Activated naive CD4-positive, alpha-beta T cell treated with anti-CD3 and anti-CD28 coated beads, Interleukin-2, amount 10 ng/mL, durations not matched to agents 7 days and 5 days (primary cell): ENCODE data around the gene CERS4.
"Not testable (repeated sequence)": the region's sequence is repeated elsewhere in the genome, so short reads cannot be mapped to it uniquely, and the experiment has no call there.

Source experiments
- CTCF ChIA-PET: fragments of 350-600 bp; sonication (Branson Sonifier 250); formaldehyde crosslinking; loops from one replicate; lab custom pipeline; 2021; ENCODE audit warnings: antibody characterized with exemption; lab: Charles Lee
- DNase-seq: peaks from one replicate; pipeline ENCODE4 v3.0.0-alpha.2; 2020
- H3K27ac Mint-ChIP-seq: one replicate; pipeline ENCODE4 v1.8.0; 2021; ENCODE audit warnings: mild to moderate bottlenecking, moderate library complexity, mixed read lengths
- H3K27me3 Mint-ChIP-seq: one replicate; pipeline ENCODE4 v1.8.0; 2021; ENCODE audit warnings: mild to moderate bottlenecking, mixed read lengths
- H3K36me3 Mint-ChIP-seq: one replicate; pipeline ENCODE4 v1.8.0; 2021; ENCODE audit warnings: mixed read lengths
- H3K4me1 Mint-ChIP-seq: one replicate; pipeline ENCODE4 v1.8.0; 2021; ENCODE audit warnings: mixed read lengths
- H3K4me3 Mint-ChIP-seq: one replicate; pipeline ENCODE4 v1.8.0; 2021; ENCODE audit warnings: mild to moderate bottlenecking, moderate library complexity, mixed read lengths
- H3K9me3 Mint-ChIP-seq: one replicate; pipeline ENCODE4 v1.8.0; 2021; ENCODE audit warnings: mixed read lengths

Gene CERS4

GRCh38 chr19:8255426-8256125, 46.4 kb downstream of the CERS4 start:
- peaks cover 12% of the 10 kb centered on the region for H3K36me3 Mint-ChIP-seq
- no peaks in the 10 kb centered on the region for H3K27me3 Mint-ChIP-seq

DNA sequence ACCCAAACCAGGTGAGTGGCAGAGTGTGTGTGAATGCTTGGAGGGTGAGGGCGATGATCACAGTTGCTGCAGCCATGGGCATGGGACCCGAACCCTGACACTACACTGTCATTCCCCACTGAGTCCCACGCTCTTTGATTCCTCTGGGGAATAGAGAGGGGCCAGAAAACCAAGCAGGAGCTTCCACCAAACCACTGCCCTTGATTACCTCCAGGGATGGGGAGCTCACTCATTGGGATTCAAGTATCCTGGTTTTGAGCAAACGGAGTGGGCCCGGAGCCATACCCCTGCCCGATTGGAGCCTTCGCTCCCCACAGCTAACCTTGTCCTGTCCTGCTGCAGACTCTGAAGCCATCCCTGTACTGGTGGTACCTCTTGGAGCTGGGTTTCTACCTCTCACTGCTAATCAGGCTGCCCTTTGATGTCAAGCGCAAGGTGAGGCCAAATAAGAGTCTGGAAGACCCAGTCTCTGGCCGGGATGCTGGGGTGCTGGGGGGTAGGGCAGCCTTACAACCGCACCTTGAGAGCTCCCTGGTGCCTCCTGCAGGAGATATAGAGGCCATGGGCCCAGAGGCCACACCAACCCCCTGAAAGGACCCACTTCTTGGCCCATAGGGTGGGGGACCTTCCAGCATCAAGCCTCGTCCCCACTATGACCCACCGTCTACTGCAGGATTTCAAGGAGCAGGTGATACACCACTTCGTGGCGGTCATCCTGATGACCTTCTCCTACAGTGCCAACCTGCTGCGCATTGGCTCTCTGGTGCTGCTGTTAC, 47.3 kb downstream of the CERS4 start:
- H3K9me3 Mint-ChIP-seq, result no peaks in the 10 kb centered on the region
- H3K4me3 Mint-ChIP-seq, result no peak overlapping the region
- no peaks in the 10 kb centered on the region for H3K27me3 Mint-ChIP-seq
- no peak overlapping the region for H3K27ac Mint-ChIP-seq
- no peak for DNase-seq
- CTCF ChIA-PET, result interaction anchor here (1.0 kb wide), 2 partner anchors 9 to 11 kb away, joined by 3 read pairs; no protein-coding TSS in a partner anchor
- peaks cover 28% of the 10 kb centered on the region for H3K4me1 Mint-ChIP-seq
- H3K36me3 Mint-ChIP-seq, result peaks cover 12% of the 10 kb centered on the region

More at GRCh38 chr19:8255426-8256125, 46.4 kb downstream of the CERS4 start:
- H3K9me3 Mint-ChIP-seq, result no peaks in the 10 kb centered on the region
- H3K4me3 Mint-ChIP-seq, result no peak overlapping the region
- H3K4me1 Mint-ChIP-seq, result peaks cover 28% of the 10 kb centered on the region
- DNase-seq, result no peak
- CTCF ChIA-PET, result interaction anchor here (0.9 to 1.0 kb wide), 2 partner anchors 10 to 273 kb away, joined by 3 read pairs; no protein-coding TSS in a partner anchor
- no peak overlapping the region for H3K27ac Mint-ChIP-seq

DNA sequence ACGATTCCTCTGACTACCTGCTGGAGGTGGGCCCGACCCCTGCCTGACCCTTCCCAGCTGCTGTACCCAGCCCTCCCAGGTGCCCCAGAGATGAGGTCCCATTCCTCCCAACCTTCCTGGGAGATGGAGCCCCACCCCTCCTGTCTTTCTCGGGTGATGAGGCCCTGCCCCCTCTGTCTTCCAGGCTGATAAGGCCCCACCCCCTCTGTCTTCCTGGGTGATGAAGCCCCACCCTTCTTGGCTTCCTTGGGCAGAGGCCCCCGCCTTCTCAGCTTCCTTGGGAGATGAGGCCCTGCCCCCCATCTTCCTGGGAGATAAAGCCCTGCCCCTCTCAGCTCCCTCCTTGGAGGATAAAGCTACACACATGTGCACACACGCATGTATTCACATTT, 47.9 kb downstream of the CERS4 start:
- Mint-ChIP-seq H3K27ac (no peak overlapping the region), H3K27me3 (no peaks in the 10 kb centered on the region), H3K4me1 (peaks cover 28% of the 10 kb centered on the region), H3K9me3 (no peaks in the 10 kb centered on the region), H3K4me3 (no peak overlapping the region), H3K36me3 (peaks cover 12% of the 10 kb centered on the region)
- no peak for DNase-seq
- CTCF ChIA-PET, result interaction anchor here (1.0 kb wide), 1 partner anchor 10 kb away, joined by 3 read pairs; no protein-coding TSS in a partner anchor

GRCh38 chr19:8259142-8259921, 50.2 kb downstream of the CERS4 start:
- Mint-ChIP-seq H3K27ac (no peak overlapping the region), H3K4me1 (peaks cover 28% of the 10 kb centered on the region), H3K36me3 (peaks cover 12% of the 10 kb centered on the region), H3K4me3 (no peak overlapping the region), H3K9me3 (no peaks in the 10 kb centered on the region), H3K27me3 (no peaks in the 10 kb centered on the region)
- DNase-seq, result no peak
- CTCF ChIA-PET, result interaction anchor here (1.3 kb wide), 1 partner anchor 11 kb away, joined by 4 read pairs; no protein-coding TSS in a partner anchor

GRCh38 chr19:8259922-8260247, 50.7 kb downstream of the CERS4 start:
- Mint-ChIP-seq H3K9me3 (no peaks in the 10 kb centered on the region), H3K27me3 (no peaks in the 10 kb centered on the region), H3K4me1 (peaks cover 28% of the 10 kb centered on the region), H3K27ac (no peak overlapping the region), H3K36me3 (peaks cover 12% of the 10 kb centered on the region), H3K4me3 (no peak overlapping the region)
- DNase-seq, result no peak
- CTCF ChIA-PET, result interaction anchor here (1.3 to 1.5 kb wide), 2 partner anchors 10 to 101 kb away, joined by 4 to 6 read pairs; no protein-coding TSS in a partner anchor

DNA sequence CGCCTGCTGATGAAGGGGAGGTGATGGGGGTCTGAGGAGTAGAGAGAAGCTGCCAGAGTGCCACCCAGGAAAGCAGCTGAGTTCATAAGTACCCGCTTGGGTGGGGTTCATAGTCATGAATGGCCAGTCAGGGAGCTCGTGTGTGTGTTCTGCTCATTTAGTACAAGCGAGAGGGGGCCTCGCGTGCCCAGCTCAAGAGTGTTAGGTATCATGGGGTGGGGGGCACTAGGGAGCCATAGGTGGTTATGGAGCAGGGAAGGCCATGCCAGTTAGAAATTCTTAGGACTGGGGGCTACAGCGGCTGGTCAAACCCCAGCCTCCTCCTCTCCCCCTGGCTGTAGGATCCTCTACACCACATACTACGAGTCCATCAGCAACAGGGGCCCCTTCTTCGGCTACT, 52.2 kb downstream of the CERS4 start:
- H3K27ac Mint-ChIP-seq, result no peak overlapping the region
- peaks cover 10% of the 10 kb centered on the region for H3K36me3 Mint-ChIP-seq
- H3K4me1 Mint-ChIP-seq, result peaks cover 32% of the 10 kb centered on the region
- no peaks in the 10 kb centered on the region for H3K9me3 Mint-ChIP-seq
- no peak for DNase-seq
- H3K4me3 Mint-ChIP-seq, result no peak overlapping the region
- no peaks in the 10 kb centered on the region for H3K27me3 Mint-ChIP-seq
- CTCF ChIA-PET, result interaction anchor here (1.5 kb wide), 1 partner anchor 102 kb away, joined by 6 read pairs; no protein-coding TSS in a partner anchor

- CTCF ChIA-PET, result no interaction called here
- H3K4me3 Mint-ChIP-seq, result no peak overlapping the region
- H3K9me3 Mint-ChIP-seq, result no peaks in the 10 kb centered on the region
- H3K36me3 Mint-ChIP-seq, result peaks cover 10% of the 10 kb centered on the region
- no peak for DNase-seq
- no peaks in the 10 kb centered on the region for H3K27me3 Mint-ChIP-seq
- no peak overlapping the region for H3K27ac Mint-ChIP-seq
- peaks cover 28% of the 10 kb centered on the region for H3K4me1 Mint-ChIP-seq
Measured at GRCh38 chr19:8261881-8262280, 52.7 kb downstream of the CERS4 start.

GRCh38 chr19:8262431-8262830, 53.3 kb downstream of the CERS4 start:
- peaks cover 6% of the 10 kb centered on the region for H3K36me3 Mint-ChIP-seq
- no peaks in the 10 kb centered on the region for H3K9me3 Mint-ChIP-seq
- peaks cover 25% of the 10 kb centered on the region for H3K4me1 Mint-ChIP-seq
- H3K27ac Mint-ChIP-seq, result no peak overlapping the region
- no peak overlapping the region for H3K4me3 Mint-ChIP-seq
- no peaks in the 10 kb centered on the region for H3K27me3 Mint-ChIP-seq
- no peak for DNase-seq
- CTCF ChIA-PET, result no interaction called here

DNA sequence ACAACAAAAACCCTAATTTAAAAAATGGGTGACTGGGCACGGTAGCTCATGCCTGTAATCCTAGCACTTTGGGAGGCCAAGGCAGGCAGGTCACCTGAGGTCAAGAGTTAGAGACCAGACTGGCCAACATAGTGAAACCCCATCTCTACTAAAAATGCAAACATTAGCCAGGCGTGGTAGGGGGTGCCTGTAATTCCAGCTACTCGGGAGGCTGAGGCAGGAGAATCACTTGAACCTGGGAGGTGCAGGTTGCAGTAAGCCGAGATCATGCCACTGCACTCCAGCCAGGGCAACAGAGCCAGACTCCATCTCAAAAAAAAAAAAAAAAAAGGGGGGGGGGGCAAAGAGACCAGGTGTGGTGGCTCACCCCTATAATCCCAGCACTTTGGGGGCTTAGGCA, 55.1 kb downstream of the CERS4 start:
- H3K9me3 Mint-ChIP-seq, H3K36me3 Mint-ChIP-seq, DNase-seq, CTCF ChIA-PET, H3K4me3 Mint-ChIP-seq, H3K27ac Mint-ChIP-seq, H3K27me3 Mint-ChIP-seq: not testable (repeated sequence)
- peaks cover 31% of the 10 kb centered on the region for H3K4me1 Mint-ChIP-seq

- Mint-ChIP-seq H3K27ac (no peak overlapping the region), H3K27me3 (no peaks in the 10 kb centered on the region), H3K9me3 (no peaks in the 10 kb centered on the region), H3K36me3 (no peaks in the 10 kb centered on the region), H3K4me1 (peaks cover 32% of the 10 kb centered on the region), H3K4me3 (no peak overlapping the region)
- CTCF ChIA-PET, result interaction anchor here (0.6 to 1.2 kb wide), 2 partner anchors 10 to 12 kb away, joined by 3 to 4 read pairs; no protein-coding TSS in a partner anchor
- no peak for DNase-seq
Measured at GRCh38 chr19:8265872-8266271, 56.7 kb downstream of the CERS4 start.

DNA sequence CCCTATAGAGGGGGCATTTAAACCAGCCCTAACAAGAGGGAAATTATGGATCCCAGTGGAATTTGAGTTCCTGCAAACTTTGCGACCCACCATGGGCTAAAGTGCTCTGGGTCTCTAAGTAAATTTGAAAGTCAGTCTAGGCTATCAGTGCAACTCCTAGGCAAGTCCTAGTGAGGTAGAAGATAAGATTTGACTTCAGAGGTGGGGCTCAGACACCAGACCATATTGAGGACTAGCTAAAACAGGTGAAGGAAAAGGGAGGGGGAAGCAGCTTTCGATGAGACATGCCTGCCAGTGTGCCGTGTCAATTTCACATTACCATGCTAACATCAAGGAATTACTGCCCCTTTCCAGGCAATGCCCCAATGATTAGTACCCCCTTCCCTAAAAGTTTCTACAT, 60.6 kb downstream of the CERS4 start:
- H3K4me1 Mint-ChIP-seq, result peaks cover 32% of the 10 kb centered on the region

DNA sequence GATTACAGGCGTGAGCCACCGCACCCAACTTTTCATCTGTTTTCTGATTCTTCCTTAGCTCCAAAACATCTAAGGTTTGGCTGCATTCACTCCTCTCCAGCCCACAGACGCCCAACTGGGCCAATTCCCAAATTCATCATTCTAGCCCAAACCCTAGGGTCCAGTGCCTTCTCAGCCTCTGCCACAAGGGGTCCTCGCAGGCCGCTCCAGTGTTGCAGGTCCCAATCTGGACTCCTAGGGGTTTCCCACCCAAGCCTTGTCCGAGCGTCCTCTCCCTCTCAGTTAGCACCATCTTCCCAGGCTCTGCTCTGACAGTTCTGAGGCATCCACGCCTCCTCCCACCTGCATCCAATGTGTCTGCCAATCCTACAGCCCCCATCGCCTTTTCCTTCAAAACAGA, 67.3 kb downstream of the CERS4 start:
- CTCF ChIA-PET, DNase-seq, H3K4me3 Mint-ChIP-seq, H3K27ac Mint-ChIP-seq, H3K9me3 Mint-ChIP-seq, H3K27me3 Mint-ChIP-seq, H3K4me1 Mint-ChIP-seq, H3K36me3 Mint-ChIP-seq: not testable (repeated sequence)

More for the DNA sequence above, 60.6 kb downstream of the CERS4 start:
- H3K27me3 Mint-ChIP-seq, result no peaks in the 10 kb centered on the region
- CTCF ChIA-PET, result interaction anchor here (0.8 to 2.7 kb wide), 5 partner anchors 10 to 349 kb away, joined by 3 to 7 read pairs (median 3); partner anchors contain the start of genes NDUFA7 and RPS28
- peak overlapping the region; percentile 93 for H3K27ac Mint-ChIP-seq
- DNase-seq, result no peak
- H3K9me3 Mint-ChIP-seq, result no peaks in the 10 kb centered on the region
- no peaks in the 10 kb centered on the region for H3K36me3 Mint-ChIP-seq
- H3K4me3 Mint-ChIP-seq, result peak overlapping the region; percentile 80

DNA sequence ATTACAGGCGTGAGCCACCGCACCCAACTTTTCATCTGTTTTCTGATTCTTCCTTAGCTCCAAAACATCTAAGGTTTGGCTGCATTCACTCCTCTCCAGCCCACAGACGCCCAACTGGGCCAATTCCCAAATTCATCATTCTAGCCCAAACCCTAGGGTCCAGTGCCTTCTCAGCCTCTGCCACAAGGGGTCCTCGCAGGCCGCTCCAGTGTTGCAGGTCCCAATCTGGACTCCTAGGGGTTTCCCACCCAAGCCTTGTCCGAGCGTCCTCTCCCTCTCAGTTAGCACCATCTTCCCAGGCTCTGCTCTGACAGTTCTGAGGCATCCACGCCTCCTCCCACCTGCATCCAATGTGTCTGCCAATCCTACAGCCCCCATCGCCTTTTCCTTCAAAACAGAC, 82.2 kb downstream of the CERS4 start:
- H3K36me3 Mint-ChIP-seq, H3K4me1 Mint-ChIP-seq, H3K27me3 Mint-ChIP-seq, CTCF ChIA-PET, H3K27ac Mint-ChIP-seq, H3K9me3 Mint-ChIP-seq, H3K4me3 Mint-ChIP-seq, DNase-seq: not testable (repeated sequence)

- Mint-ChIP-seq H3K36me3 (peaks cover 5% of the 10 kb centered on the region), H3K27me3 (no peaks in the 10 kb centered on the region), H3K4me1 (peaks cover 20% of the 10 kb centered on the region), H3K9me3 (no peaks in the 10 kb centered on the region), H3K27ac (no peak overlapping the region), H3K4me3 (no peak overlapping the region)
- DNase-seq, result peak; percentile 11
- CTCF ChIA-PET, result no interaction called here
Measured at GRCh38 chr19:8302357-8302691, 93.2 kb downstream of the CERS4 start.
